Coronary artery (tissue), 2 donors: ENCODE data around the gene GNA14.
"Not testable (repeated sequence)": the region's sequence is repeated elsewhere in the genome, so short reads cannot be mapped to it uniquely, and the experiment has no call there.

Experiments used
- DNase-seq: peaks from one replicate; pipeline ENCODE4 v3.0.0-alpha.2; 2017; ENCODE audit warnings: low spot score
- H3K27ac ChIP-seq, 2 donors: fragments of 200-600 bp; sonication (generic); one replicate each; pipeline ENCODE4 v1.5.1; 2016 to 2019
- H3K4me3 ChIP-seq: fragments of 200-600 bp; sonication (generic); 2 replicates; pipeline ENCODE4 v1.5.1; 2016; ENCODE audit warnings: mild to moderate bottlenecking, moderate library complexity
- TF ChIP-seq, protein P1 (sequence below): fragments of 200-600 bp; sonication (generic); IDR thresholded peaks from one replicate; pipeline ENCODE4 v1.5.1; 2019; ENCODE audit warnings: antibody characterized with exemption

The GNA14 gene

GRCh38 chr9:77423841-77424240 lies 224.3 kb downstream of the GNA14 start:
- Histone ChIP-seq H3K4me3 (no peak overlapping the region), H3K27ac (no peak overlapping the region)
- no peak for DNase-seq
- TF ChIP-seq, protein P1, sequence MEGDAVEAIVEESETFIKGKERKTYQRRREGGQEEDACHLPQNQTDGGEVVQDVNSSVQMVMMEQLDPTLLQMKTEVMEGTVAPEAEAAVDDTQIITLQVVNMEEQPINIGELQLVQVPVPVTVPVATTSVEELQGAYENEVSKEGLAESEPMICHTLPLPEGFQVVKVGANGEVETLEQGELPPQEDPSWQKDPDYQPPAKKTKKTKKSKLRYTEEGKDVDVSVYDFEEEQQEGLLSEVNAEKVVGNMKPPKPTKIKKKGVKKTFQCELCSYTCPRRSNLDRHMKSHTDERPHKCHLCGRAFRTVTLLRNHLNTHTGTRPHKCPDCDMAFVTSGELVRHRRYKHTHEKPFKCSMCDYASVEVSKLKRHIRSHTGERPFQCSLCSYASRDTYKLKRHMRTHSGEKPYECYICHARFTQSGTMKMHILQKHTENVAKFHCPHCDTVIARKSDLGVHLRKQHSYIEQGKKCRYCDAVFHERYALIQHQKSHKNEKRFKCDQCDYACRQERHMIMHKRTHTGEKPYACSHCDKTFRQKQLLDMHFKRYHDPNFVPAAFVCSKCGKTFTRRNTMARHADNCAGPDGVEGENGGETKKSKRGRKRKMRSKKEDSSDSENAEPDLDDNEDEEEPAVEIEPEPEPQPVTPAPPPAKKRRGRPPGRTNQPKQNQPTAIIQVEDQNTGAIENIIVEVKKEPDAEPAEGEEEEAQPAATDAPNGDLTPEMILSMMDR, result no peak

- TF ChIP-seq, protein P1, result no peak
- no peak for DNase-seq
- Histone ChIP-seq H3K27ac (no peak overlapping the region), H3K4me3 (no peak overlapping the region)
These were observed 225.2 kb downstream of the GNA14 start for GRCh38 chr9:77422969-77423368.

DNA sequence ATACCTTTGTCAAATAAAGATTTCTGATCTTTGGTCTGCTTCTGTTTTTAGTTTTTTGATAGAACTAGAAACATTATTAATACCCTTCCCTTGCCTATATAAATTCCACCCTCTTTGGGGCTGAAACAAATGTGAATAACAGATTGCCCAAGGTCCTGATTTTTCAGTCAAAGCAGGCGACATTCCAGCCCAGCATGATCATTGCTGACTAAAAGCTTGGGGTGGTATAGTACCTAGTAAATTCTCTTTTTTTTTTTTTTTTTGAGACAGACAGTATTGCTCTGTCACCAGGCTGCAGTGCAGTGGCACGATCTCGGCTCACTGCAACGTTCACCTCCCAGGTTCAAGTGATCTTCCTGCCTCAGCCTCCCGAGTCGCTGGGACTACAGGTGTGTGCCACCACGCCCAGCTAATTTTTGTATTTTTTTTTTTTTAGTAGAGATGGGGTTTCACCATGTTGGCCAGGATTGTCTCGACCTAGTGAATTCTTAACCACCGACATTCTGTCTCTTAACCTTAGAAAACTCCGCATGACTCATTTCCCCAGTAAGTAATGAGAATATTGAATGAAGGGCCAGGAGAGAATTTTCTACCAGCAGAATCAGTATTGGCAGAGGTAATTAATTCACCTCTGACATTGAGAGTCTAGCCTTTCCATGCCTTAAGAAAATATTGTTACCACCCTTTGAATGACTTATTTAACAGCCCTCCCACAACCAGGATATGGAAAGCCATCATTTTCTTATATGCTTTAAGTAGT lies 226.4 kb downstream of the GNA14 start:
- Histone ChIP-seq H3K27ac (no peak overlapping the region), H3K4me3 (no peak overlapping the region)
- no peak for DNase-seq
- TF ChIP-seq, protein P1, result no peak

DNA sequence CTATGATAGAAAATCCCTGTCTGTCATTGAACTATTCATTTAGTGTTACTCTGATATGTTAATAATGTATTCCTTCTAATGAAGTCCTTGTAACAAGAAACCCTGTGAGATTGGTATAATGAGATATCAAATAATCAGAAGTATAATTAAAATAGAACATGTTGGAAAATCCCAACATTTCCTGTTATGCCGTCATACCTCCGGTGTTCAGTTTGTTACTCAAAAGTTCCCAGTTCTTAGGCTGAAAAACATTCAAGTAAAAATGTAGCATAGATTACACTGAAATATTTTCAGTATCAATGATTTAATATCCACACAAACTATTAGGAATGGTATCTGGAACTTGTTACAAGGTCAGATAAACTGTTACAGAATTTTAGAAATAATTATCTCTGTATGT lies 227.5 kb downstream of the GNA14 start:
- no peak for DNase-seq
- Histone ChIP-seq H3K27ac (no peak overlapping the region), H3K4me3 (no peak overlapping the region)
- TF ChIP-seq, protein P1, result no peak

DNA sequence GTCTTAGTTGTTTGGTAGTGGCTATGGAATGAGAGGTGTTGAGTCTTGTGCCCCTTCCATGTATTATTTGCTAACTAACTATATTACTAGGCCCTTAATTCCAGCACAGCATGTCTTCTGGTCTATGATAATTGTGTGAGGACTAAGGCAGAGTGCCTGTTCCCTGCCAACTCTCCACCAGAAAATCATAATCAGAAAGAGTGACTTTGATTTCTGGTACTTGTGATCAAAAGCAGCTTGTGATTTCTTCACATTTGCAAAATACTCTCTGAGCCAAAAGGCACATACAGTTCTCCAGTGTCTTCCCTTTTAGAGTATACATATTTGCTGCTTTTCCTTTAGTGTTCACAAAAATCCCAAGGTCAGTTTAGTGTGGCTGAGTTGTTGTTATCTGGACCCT lies 229.9 kb downstream of the GNA14 start:
- TF ChIP-seq, protein P1, result no peak
- Histone ChIP-seq H3K4me3 (no peak overlapping the region), H3K27ac (no peak overlapping the region)
- no peak for DNase-seq

- H3K27ac ChIP-seq, result no peak overlapping the region
- no peak overlapping the region for H3K4me3 ChIP-seq
- DNase-seq, result no peak
- TF ChIP-seq, protein P1, result no peak
These were observed 230.6 kb downstream of the GNA14 start for GRCh38 chr9:77417566-77417965.

DNA sequence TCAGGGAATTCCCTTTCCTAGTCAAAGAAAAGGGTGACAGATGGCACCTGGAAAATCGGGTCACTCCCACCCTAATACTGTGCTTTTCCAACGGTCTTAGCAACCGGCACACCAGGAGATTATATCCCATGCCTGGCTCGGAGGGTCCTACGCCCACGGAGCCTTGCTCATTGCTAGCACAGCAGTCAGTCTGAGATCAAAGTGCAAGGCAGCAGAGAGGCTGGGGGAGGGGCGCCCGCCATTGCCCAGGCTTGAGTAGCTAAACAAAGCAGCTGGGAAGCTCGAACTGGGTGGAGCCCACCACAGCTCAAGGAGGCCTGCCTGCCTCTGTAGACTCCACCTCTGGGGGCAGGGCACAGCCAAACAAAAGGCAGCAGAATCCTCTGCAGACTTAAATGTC lies 239.6 kb downstream of the GNA14 start:
- DNase-seq, H3K27ac ChIP-seq, H3K4me3 ChIP-seq: not testable (repeated sequence)
